Activated CD8-positive, alpha-beta memory T cell treated with anti-CD3 and anti-CD28 coated beads, Interleukin-2, amount 10 ng/mL, durations not matched to agents 7 days and 5 days (primary cell): Measurements from ENCODE around the gene CACNB4. TPM values are rescaled to one million over a fixed set of nuclear protein-coding genes. Genes with fewer than 3 reads are reported as not detected.
"Not testable (repeated sequence)": the region's sequence is repeated elsewhere in the genome, so short reads cannot be mapped to it uniquely, and the experiment has no call there.

Experiments
- ATAC-seq: fragments of 150-1000 bp; cut with Tn5 transposase; one replicate; pipeline ENCODE4 v1.10.0; 2021; ENCODE audit warnings: moderate library complexity
- CTCF ChIA-PET: fragments of 350-600 bp; sonication (Branson Sonifier 250); formaldehyde crosslinking; loops from one replicate; lab custom pipeline; 2021; ENCODE audit warnings: antibody characterized with exemption; lab: Charles Lee
- DNase-seq: peaks from one replicate; pipeline ENCODE4 v3.0.0-alpha.2; 2020
- H3K27ac Mint-ChIP-seq: one replicate; pipeline ENCODE4 v1.8.0; 2021; ENCODE audit warnings: mild to moderate bottlenecking, mixed read lengths
- H3K27me3 Mint-ChIP-seq: one replicate; pipeline ENCODE4 v1.8.0; 2021; ENCODE audit warnings: mixed read lengths
- H3K36me3 Mint-ChIP-seq: one replicate; pipeline ENCODE4 v1.8.0; 2021; ENCODE audit warnings: mild to moderate bottlenecking, mixed read lengths
- H3K4me1 Mint-ChIP-seq: one replicate; pipeline ENCODE4 v1.8.0; 2021; ENCODE audit warnings: mixed read lengths
- H3K4me3 Mint-ChIP-seq: one replicate; pipeline ENCODE4 v1.8.0; 2021; ENCODE audit warnings: mild to moderate bottlenecking, moderate library complexity, mixed read lengths
- H3K9me3 Mint-ChIP-seq: one replicate; pipeline ENCODE4 v1.8.0; 2022; ENCODE audit warnings: low read depth, mixed read lengths
- total RNA-seq, 2 experiments: library from RNA; stranded (reverse); gene quantifications; one replicate each; pipeline ENCODE4 v1.2.3, GENCODE V29; 2021

CACNB4 gene
- total RNA-seq, 2 experiments from 2014 or later: 0.14 to 0.23 TPM

- Mint-ChIP-seq H3K9me3 (no peaks in the 10 kb centered on the region), H3K27me3 (no peaks in the 10 kb centered on the region), H3K36me3 (peaks cover 35% of the 10 kb centered on the region), H3K4me1 (no peaks in the 10 kb centered on the region), H3K27ac (no peak overlapping the region), H3K4me3 (no peak overlapping the region)
- ATAC-seq (no peak), DNase-seq (no peak)
- CTCF ChIA-PET: no interaction called here
Measured at GRCh38 chr2:151795646-151796240, 303.1 kb downstream of the CACNB4 start.

DNA sequence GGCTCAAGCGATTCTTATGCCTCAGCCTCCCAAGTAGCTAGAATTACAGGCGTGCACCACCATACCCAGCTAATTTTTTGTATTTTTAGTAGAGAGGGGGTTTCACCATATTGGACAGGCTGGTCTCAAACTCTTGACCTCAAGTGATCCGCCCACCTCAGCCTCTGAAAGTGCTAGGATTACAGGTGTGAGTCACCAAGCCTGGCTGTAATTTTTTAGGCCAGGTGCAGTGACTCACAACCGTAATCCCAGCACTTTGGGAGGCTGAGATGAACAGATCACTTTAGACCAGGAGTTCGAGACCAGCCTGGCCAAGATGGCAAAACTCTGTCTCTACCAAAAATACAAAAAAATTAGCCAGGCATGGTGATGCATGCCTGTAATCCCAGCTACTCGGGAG lies 304.4 kb downstream of the CACNB4 start:
- H3K9me3 Mint-ChIP-seq, H3K4me1 Mint-ChIP-seq, DNase-seq, H3K27me3 Mint-ChIP-seq, H3K4me3 Mint-ChIP-seq, ATAC-seq, H3K27ac Mint-ChIP-seq: not testable (repeated sequence)
- H3K36me3 Mint-ChIP-seq: peaks cover 31% of the 10 kb centered on the region
- CTCF ChIA-PET: interaction anchor here (0.7 kb wide), 1 partner anchor 256 kb away, joined by 3 read pairs; no protein-coding TSS in a partner anchor

GRCh38 chr2:151793123-151793522 lies 305.7 kb downstream of the CACNB4 start:
- Mint-ChIP-seq H3K4me1 (no peaks in the 10 kb centered on the region), H3K27ac (no peak overlapping the region), H3K27me3 (no peaks in the 10 kb centered on the region), H3K9me3 (no peaks in the 10 kb centered on the region), H3K4me3 (no peak overlapping the region), H3K36me3 (peaks cover 29% of the 10 kb centered on the region)
- DNase-seq: no peak
- CTCF ChIA-PET: no interaction called here
- ATAC-seq: no peak

DNA sequence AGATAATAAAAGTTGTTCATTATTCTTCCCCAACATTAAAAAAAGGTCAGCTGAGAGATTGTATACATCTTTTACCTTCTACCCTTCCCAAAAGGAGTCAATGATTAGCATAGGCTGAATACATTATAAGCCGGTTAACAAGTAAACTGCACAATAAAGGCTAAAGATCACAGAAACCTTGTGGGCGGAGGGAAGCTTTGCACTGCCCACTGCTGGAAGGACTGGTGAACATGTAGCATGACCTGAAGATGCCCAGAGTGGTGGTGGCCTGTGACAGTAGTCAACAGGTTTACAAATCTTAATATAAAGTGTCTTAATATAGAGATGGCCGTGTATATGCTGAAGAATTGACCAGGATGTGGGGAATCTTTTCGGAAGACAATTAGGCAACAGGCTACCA lies 306.3 kb downstream of the CACNB4 start:
- Mint-ChIP-seq H3K27ac (no peak overlapping the region), H3K9me3 (no peaks in the 10 kb centered on the region), H3K4me3 (no peak overlapping the region), H3K4me1 (no peaks in the 10 kb centered on the region), H3K36me3 (peaks cover 29% of the 10 kb centered on the region), H3K27me3 (no peaks in the 10 kb centered on the region)
- DNase-seq (no peak), ATAC-seq (no peak)
- CTCF ChIA-PET: no interaction called here

- ATAC-seq: no peak
- Mint-ChIP-seq H3K4me1 (no peaks in the 10 kb centered on the region), H3K27ac (no peak overlapping the region), H3K36me3 (peaks cover 26% of the 10 kb centered on the region), H3K4me3 (no peak overlapping the region), H3K27me3 (no peaks in the 10 kb centered on the region), H3K9me3 (no peaks in the 10 kb centered on the region)
- CTCF ChIA-PET: no interaction called here
- no peak for DNase-seq
Measured at GRCh38 chr2:151791545-151791944, 307.3 kb downstream of the CACNB4 start.

DNA sequence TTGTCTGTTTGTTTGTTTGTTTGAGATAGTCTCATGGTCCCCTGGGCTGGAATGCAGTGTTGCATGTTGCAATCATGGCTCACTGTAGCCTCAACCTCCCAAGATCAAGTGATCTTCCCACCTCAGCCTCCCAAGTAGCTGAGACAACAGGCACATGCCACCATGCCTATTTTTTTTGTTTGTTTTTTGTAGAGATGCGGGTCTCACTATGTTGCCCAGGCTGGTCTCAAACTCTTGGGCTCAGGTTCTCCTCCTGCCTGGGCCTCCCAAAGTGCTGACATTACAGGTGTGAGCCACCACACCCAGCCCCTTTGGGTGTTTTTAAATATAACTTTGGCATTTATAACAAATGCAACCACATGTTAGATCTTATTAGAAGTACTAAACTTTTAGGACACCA lies 308.2 kb downstream of the CACNB4 start:
- Mint-ChIP-seq H3K4me3 (no peak overlapping the region), H3K36me3 (peaks cover 22% of the 10 kb centered on the region), H3K27me3 (no peaks in the 10 kb centered on the region), H3K9me3 (no peaks in the 10 kb centered on the region), H3K4me1 (no peaks in the 10 kb centered on the region), H3K27ac (no peak overlapping the region)
- DNase-seq (no peak), ATAC-seq (no peak)
- CTCF ChIA-PET: interaction anchor here (1.2 kb wide), 1 partner anchor 16 kb away, joined by 3 read pairs; no protein-coding TSS in a partner anchor

DNA sequence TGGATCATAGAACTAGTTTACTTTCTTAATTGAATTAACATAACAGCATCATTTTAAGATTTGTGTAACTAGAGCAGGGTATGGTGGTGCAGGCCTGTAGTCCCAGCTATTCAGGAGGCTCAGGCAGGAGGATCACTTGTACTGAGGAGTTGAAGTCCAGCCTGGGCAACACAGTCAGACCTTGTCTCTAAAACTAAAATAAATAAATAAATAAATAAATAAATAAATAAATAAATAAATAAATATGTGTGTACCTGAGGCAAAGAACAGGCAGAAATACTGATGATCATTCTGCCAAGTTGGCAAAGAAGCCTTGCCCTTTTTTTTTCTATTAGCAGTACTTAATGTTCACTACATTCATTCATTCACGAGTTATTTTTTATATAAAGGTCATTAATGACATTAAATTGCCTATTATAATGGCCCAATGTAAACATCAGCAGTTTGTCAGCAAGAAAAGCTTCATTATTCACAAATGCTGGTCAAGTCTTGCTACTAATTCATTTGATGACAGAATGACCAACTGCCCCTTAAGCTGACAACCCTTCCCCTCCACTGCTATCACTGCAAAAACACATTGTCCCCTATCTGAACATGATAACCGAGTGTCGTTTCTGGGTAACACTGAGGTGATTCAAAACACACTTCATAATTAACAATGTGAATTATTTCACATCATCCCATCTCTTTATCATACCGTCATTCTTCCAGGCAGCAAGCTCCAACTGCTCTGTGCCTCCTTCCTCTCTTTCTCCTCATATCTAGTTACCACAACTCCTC lies 309.6 kb downstream of the CACNB4 start:
- Mint-ChIP-seq H3K36me3 (peaks cover 27% of the 10 kb centered on the region), H3K27me3 (no peaks in the 10 kb centered on the region), H3K4me1 (no peaks in the 10 kb centered on the region), H3K9me3 (no peaks in the 10 kb centered on the region), H3K27ac (no peak overlapping the region), H3K4me3 (no peak overlapping the region)
- DNase-seq (no peak), ATAC-seq (no peak)
- CTCF ChIA-PET: interaction anchor here (0.7 to 1.2 kb wide), 2 partner anchors 18 to 215 kb away, joined by 3 read pairs; no protein-coding TSS in a partner anchor

GRCh38 chr2:151786483-151786882 lies 312.4 kb downstream of the CACNB4 start:
- DNase-seq: no peak
- no peak for ATAC-seq
- Mint-ChIP-seq H3K9me3 (no peaks in the 10 kb centered on the region), H3K4me1 (no peaks in the 10 kb centered on the region), H3K4me3 (no peak overlapping the region), H3K27ac (no peak overlapping the region), H3K27me3 (no peaks in the 10 kb centered on the region), H3K36me3 (peaks cover 21% of the 10 kb centered on the region)
- CTCF ChIA-PET: interaction anchor here (1.1 to 1.8 kb wide), 3 partner anchors 14 to 21 kb away, joined by 4 to 5 read pairs (median 4); no protein-coding TSS in a partner anchor

DNA sequence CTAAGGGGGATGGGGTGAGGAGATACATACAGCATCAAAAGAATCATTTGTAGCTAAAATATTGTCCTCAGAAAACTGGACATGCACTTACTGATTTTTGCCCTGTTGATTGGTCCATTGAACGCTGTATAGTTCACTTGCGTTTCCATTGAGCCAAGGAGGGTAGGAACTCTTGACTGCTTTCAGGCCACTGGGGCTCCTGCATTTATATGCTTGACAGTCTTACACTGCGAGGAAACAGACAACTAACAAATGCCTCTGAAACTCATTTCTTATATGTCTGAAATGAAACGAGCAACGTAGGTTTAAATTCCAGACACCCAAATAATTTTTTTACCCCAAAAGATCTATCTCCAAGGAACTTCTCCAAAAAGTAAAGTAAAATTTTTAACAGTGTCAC lies 312.8 kb downstream of the CACNB4 start:
- no peak for ATAC-seq
- Mint-ChIP-seq H3K4me3 (no peak overlapping the region), H3K36me3 (peaks cover 20% of the 10 kb centered on the region), H3K4me1 (no peaks in the 10 kb centered on the region), H3K9me3 (no peaks in the 10 kb centered on the region), H3K27me3 (no peaks in the 10 kb centered on the region), H3K27ac (no peak overlapping the region)
- no peak for DNase-seq
- CTCF ChIA-PET: interaction anchor here (1.1 to 1.8 kb wide), 3 partner anchors 13 to 21 kb away, joined by 4 to 5 read pairs (median 4); no protein-coding TSS in a partner anchor

DNA sequence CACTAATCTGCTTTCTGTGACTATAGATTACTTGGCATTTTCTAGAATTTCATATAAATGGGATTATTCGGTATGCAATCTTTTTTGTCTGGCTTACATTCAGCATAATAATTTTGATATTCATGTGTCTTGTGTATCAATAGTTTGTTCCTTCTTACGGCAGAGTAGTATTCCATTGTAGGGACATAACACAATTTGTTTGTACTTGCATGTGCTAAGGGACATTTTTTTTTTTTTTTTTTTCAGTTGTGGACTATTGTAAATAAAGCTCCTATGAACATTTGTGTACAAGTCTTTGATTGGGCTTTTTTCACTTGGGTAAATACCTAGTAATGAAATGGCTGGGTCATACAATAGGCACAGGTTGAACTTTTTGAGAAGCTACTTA lies 315.7 kb downstream of the CACNB4 start:
- H3K36me3 Mint-ChIP-seq: peaks cover 41% of the 10 kb centered on the region
- H3K27ac Mint-ChIP-seq: no peak overlapping the region
- no peaks in the 10 kb centered on the region for H3K9me3 Mint-ChIP-seq
- no peak overlapping the region for H3K4me3 Mint-ChIP-seq
- CTCF ChIA-PET: interaction anchor here (1.1 kb wide), 1 partner anchor 46 kb away, joined by 3 read pairs; no protein-coding TSS in a partner anchor
- no peaks in the 10 kb centered on the region for H3K4me1 Mint-ChIP-seq
- H3K27me3 Mint-ChIP-seq: no peaks in the 10 kb centered on the region
- ATAC-seq: no peak
- no peak for DNase-seq

Other genes starting within 250 kb of the CACNB4 start
- gene STAM2, start 76.7 kb upstream of the CACNB4 start, total RNA-seq: 10 to 100 TPM; 14.1 to 15.8 TPM
- gene FMNL2, start 236.1 kb upstream of the CACNB4 start, total RNA-seq: under 1 TPM; 0.26 to 0.56 TPM